Activated T-cell treated with anti-CD3 and anti-CD28 coated beads for 24 hours (primary cell): ENCODE data around the gene ZBTB20.

Experiments
- DNase-seq: peaks from one replicate; pipeline ENCODE4 v3.0.0-alpha.2; 2020; ENCODE audit warnings: low read depth

Gene ZBTB20

GRCh38 chr3:114928989-114929640 is 218.0 kb downstream of the ZBTB20 start:
- DNase-seq: no peak

- DNase-seq: no peak
Measured at GRCh38 chr3:114904633-114905032, 242.5 kb downstream of the ZBTB20 start.

GRCh38 chr3:114903213-114903612 is 243.9 kb downstream of the ZBTB20 start:
- DNase-seq: no peak

- DNase-seq: no peak
Measured at GRCh38 chr3:114902691-114903101, 244.4 kb downstream of the ZBTB20 start.

- no peak for DNase-seq
Measured at GRCh38 chr3:114900908-114901307, 246.2 kb downstream of the ZBTB20 start.

- DNase-seq: no peak
Measured at GRCh38 chr3:114899186-114899931, 247.7 kb downstream of the ZBTB20 start.

- no peak for DNase-seq
Measured at GRCh38 chr3:114896978-114897377, 250.1 kb downstream of the ZBTB20 start.

- no peak for DNase-seq
Measured at GRCh38 chr3:114893361-114893760, 253.7 kb downstream of the ZBTB20 start.

- DNase-seq: no peak
Measured at GRCh38 chr3:114892880-114893279, 254.2 kb downstream of the ZBTB20 start.

- no peak for DNase-seq
Measured at GRCh38 chr3:114892131-114892879, 254.8 kb downstream of the ZBTB20 start.

GRCh38 chr3:114887806-114888205 is 259.3 kb downstream of the ZBTB20 start:
- no peak for DNase-seq

- DNase-seq: no peak
Measured at GRCh38 chr3:114886905-114887304, 260.2 kb downstream of the ZBTB20 start.

- no peak for DNase-seq
Measured at GRCh38 chr3:114884213-114884923, 262.7 kb downstream of the ZBTB20 start.

- DNase-seq: no peak
Measured at GRCh38 chr3:114880078-114880477, 267.0 kb downstream of the ZBTB20 start.

- DNase-seq: no peak
Measured at GRCh38 chr3:114879059-114880031, 267.7 kb downstream of the ZBTB20 start.

GRCh38 chr3:114878114-114878839 is 268.8 kb downstream of the ZBTB20 start:
- DNase-seq: no peak

- no peak for DNase-seq
Measured at GRCh38 chr3:114877378-114878113, 269.5 kb downstream of the ZBTB20 start.

GRCh38 chr3:114874522-114874971 is 272.5 kb downstream of the ZBTB20 start:
- no peak for DNase-seq

- DNase-seq: no peak
Measured at GRCh38 chr3:114873591-114873990, 273.5 kb downstream of the ZBTB20 start.

GRCh38 chr3:114872588-114872987 is 274.5 kb downstream of the ZBTB20 start:
- DNase-seq: no peak
